ENCODE results near the gene FNDC3B.
A peak's percentile ranks its signal among the peaks of the same experiment; 100 is the strongest.

FNDC3B gene

GRCh38 chr3:172139528-172140276, 100.3 kb downstream of the FNDC3B start:
- TF ChIP-seq KLF10 (tag by site-specific recombination; IDR thresholded peaks at IDR 0.05) (no peak), ZNF473 (tag by site-specific recombination; IDR thresholded peaks at IDR 0.05) (no peak)
- POLR2A ChIA-PET: interaction anchor here (0.8 to 3.0 kb wide), 3 partner anchors 20 to 101 kb away, joined by 3 to 10 read pairs (median 4); partner anchors contain the start of gene FNDC3B
- H3K4me3 ChIP-seq (ENCODE audit: low read depth, low read length): no peak overlapping the region
- CTCF ChIA-PET: interaction anchor here (0.6 to 1.1 kb wide), 3 partner anchors 218 to 537 kb away, joined by 3 read pairs; no protein-coding TSS in a partner anchor
- peaks cover 15% of the 10 kb centered on the region for H3K4me1 ChIP-seq (ENCODE audit: control insufficient read depth, insufficient read depth, low read length)
- no peak overlapping the region; the same call in 1 of the 2 replicates for H3K27ac ChIP-seq (ENCODE audit: extremely low read depth, low read depth, low read length)
- no peaks in the 10 kb centered on the region for H3K9me3 ChIP-seq (ENCODE audit: control insufficient read depth, insufficient read depth, low read depth, low read length)
- no peaks in the 10 kb centered on the region for H3K36me3 ChIP-seq (ENCODE audit: control insufficient read depth in 2 of 2, insufficient read depth in 1 of 2, low read length in 2 of 2)

GRCh38 chr3:172140499-172141391, 101.4 kb downstream of the FNDC3B start:
- CTCF ChIA-PET: interaction anchor here (0.8 to 1.1 kb wide), 3 partner anchors 103 to 321 kb away, joined by 3 read pairs; no protein-coding TSS in a partner anchor
- no peak overlapping the region for H3K4me3 ChIP-seq (ENCODE audit: low read depth, low read length)
- peaks cover 15% of the 10 kb centered on the region for H3K4me1 ChIP-seq (ENCODE audit: control insufficient read depth, insufficient read depth, low read length)
- no peaks in the 10 kb centered on the region for H3K36me3 ChIP-seq (ENCODE audit: control insufficient read depth in 2 of 2, insufficient read depth in 1 of 2, low read length in 2 of 2)
- peak overlapping the region; percentile 56 for H3K27ac ChIP-seq (ENCODE audit: extremely low read depth, low read depth, low read length)
- POLR2A ChIA-PET: interaction anchor here (0.8 to 2.4 kb wide), 6 partner anchors 11 to 102 kb away, joined by 3 to 6 read pairs (median 4); partner anchors contain the start of gene FNDC3B
- H3K9me3 ChIP-seq (ENCODE audit: control insufficient read depth, insufficient read depth, low read depth, low read length): no peaks in the 10 kb centered on the region
- TF ChIP-seq ZNF549 (tag by site-specific recombination; IDR thresholded peaks at IDR 0.05) (no peak), HOXD13 (CRISPR knock-in tag; IDR thresholded peaks at IDR 0.05; ENCODE audit: borderline replicate concordance) (no peak), PRDM1 (tag by site-specific recombination; IDR thresholded peaks at IDR 0.05) (peak; percentile 96), ZNF10 (tag by site-specific recombination; IDR thresholded peaks at IDR 0.05) (peak; percentile 68; the same call in 1 of the 2 replicates), ZNF776 (tag by site-specific recombination; IDR thresholded peaks at IDR 0.05; ENCODE audit: borderline replicate concordance) (no peak), ZNF362 (tag by site-specific recombination; IDR thresholded peaks at IDR 0.05) (peak; percentile 76), GFI1B (tag by site-specific recombination; IDR thresholded peaks at IDR 0.05) (peak; percentile 90), ZNF148 (tag by site-specific recombination; IDR thresholded peaks at IDR 0.05; ENCODE audit: borderline replicate concordance) (no peak), SCRT2 (tag by site-specific recombination; IDR thresholded peaks at IDR 0.05) (peak; percentile 83), SP2 (tag by site-specific recombination; IDR thresholded peaks at IDR 0.05) (peak; percentile 47), ZSCAN16 (tag by site-specific recombination; IDR thresholded peaks at IDR 0.05) (no peak), ZNF311 (tag by site-specific recombination; IDR thresholded peaks at IDR 0.05; ENCODE audit: borderline replicate concordance) (no peak), ZBTB6 (tag by site-specific recombination; IDR thresholded peaks at IDR 0.05) (no peak), ZNF658 (tag by site-specific recombination; IDR thresholded peaks at IDR 0.05) (no peak), YY1 (tag by site-specific recombination; IDR thresholded peaks at IDR 0.05) (no peak), ZNF707 (tag by site-specific recombination; IDR thresholded peaks at IDR 0.05) (no peak), ZIC2 (tag by site-specific recombination; IDR thresholded peaks at IDR 0.05) (peak; percentile 39; the same call in 1 of the 2 replicates), OVOL3 (tag by site-specific recombination; IDR thresholded peaks at IDR 0.05) (peak; percentile 79), ZNF664 (tag by site-specific recombination; IDR thresholded peaks at IDR 0.05) (no peak), REPIN1 (tag by site-specific recombination; IDR thresholded peaks at IDR 0.05; ENCODE audit: low read depth) (no peak), ZNF660 (tag by site-specific recombination; IDR thresholded peaks at IDR 0.05) (peak; percentile 70; the same call in 1 of the 2 replicates), KLF8 (tag by site-specific recombination; IDR thresholded peaks at IDR 0.05) (peak; percentile 82), ZNF654 (tag by site-specific recombination; IDR thresholded peaks at IDR 0.05; ENCODE audit: low read depth) (peak; percentile 2; the same call in 1 of the 2 replicates), ZNF670 (tag by site-specific recombination; IDR thresholded peaks at IDR 0.05; ENCODE audit: low read depth) (no peak), ZBTB7A (tag by site-specific recombination; IDR thresholded peaks at IDR 0.05; ENCODE audit: low read depth) (peak; percentile 60; the same call in 1 of the 2 replicates), ZNF175 (tag by site-specific recombination; IDR thresholded peaks at IDR 0.05) (no peak), ZNF629 (tag by site-specific recombination; IDR thresholded peaks at IDR 0.05) (peak; percentile 97), ZNF596 (tag by site-specific recombination; IDR thresholded peaks at IDR 0.05) (no peak)
